ENCODE data around the gene GLG1.

- TF ChIP-seq CTCF (IDR thresholded peaks at IDR 0.05) (no peak), POLR2A (IDR thresholded peaks at IDR 0.05) (no peak)
These were observed 39.0 kb downstream of the GLG1 start for GRCh38 chr16:74567901-74568300.
